ENCODE data around the gene CAV2.

DNA sequence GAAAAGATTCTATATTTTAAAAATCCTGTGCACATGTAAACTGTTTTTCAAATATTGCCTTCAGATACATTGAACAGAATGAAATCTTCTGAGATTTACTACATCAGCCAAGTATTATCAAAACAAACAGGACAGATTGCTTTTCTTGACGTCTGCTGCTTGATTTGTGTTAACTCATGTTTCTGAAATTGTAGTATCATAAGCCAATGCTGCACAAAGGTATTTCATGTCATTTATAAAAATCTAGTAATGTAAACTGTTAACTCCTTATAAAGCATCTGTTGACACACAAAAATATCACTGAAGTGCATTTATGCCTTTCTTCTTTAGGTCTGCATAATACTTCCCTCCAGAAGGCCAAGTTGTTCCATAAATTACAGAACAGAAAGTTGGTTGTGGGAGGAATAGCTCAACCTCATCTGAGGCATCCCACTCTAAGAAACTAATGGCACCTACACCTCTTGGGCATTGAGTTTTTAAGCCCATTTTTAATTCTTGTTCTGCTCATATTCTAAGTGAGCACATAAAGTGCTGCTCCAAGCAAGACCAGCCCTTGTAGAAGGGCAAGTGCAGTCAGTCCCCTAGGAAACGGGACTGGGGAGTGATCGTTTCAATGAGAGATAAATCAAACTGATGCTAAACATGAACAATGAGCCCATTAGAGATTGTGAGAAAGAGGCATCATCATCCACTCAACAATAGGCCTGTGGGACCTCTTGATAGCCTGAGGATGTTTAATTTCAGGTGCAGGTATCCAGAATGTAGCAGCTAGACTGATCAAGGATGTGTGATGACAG, 53.8 kb downstream of the CAV2 start:
- TF ChIP-seq ATF1 (CRISPR knock-in tag; IDR thresholded peaks at IDR 0.05) (no peak), PITX1 (CRISPR knock-in tag; IDR thresholded peaks at IDR 0.05) (no peak), REL (CRISPR knock-in tag; conservative IDR thresholded peaks at IDR 0.05) (no peak), IKZF1 (IDR thresholded peaks at IDR 0.05) (no peak), ZFP82 (CRISPR knock-in tag; IDR thresholded peaks at IDR 0.05; ENCODE audit: borderline replicate concordance) (no peak), CBX5 (CRISPR knock-in tag; IDR thresholded peaks at IDR 0.05; ENCODE audit: borderline replicate concordance) (no peak), CCDC6 (CRISPR knock-in tag; IDR thresholded peaks at IDR 0.05) (no peak), ZC3H4 (CRISPR knock-in tag; IDR thresholded peaks at IDR 0.05; ENCODE audit: borderline replicate concordance) (no peak), HMG20B (CRISPR knock-in tag; conservative IDR thresholded peaks at IDR 0.05) (no peak), HES4 (CRISPR knock-in tag; IDR thresholded peaks at IDR 0.05; ENCODE audit: borderline replicate concordance) (no peak)
- TF ChIP-seq, protein P1, sequence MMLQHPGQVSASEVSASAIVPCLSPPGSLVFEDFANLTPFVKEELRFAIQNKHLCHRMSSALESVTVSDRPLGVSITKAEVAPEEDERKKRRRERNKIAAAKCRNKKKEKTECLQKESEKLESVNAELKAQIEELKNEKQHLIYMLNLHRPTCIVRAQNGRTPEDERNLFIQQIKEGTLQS (CRISPR knock-in tag; IDR thresholded peaks at IDR 0.05) = no peak
- TF ChIP-seq, protein P2, sequence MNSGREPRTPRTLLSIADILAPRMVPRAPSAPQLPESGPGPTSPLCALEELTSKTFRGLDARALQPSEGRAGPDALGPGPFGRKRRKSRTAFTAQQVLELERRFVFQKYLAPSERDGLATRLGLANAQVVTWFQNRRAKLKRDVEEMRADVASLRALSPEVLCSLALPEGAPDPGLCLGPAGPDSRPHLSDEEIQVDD (CRISPR knock-in tag; IDR thresholded peaks at IDR 0.05; ENCODE audit: borderline replicate concordance) = no peak

Measured in HepG2 (cell line).